ENCODE measurements around the gene MGRN1. TPM values are rescaled to one million over a fixed set of nuclear protein-coding genes. Genes with fewer than 3 reads are reported as not detected.

Gene MGRN1
- total and polyA plus RNA-seq, 2 of the 13 experiments (the other 11 are each of a cell fraction or from before 2014, with no cell fraction given), result 11.9 to 12.6 TPM

GRCh38 chr16:4663777-4664465 is 39.3 kb downstream of the MGRN1 start (continued):
- TF ChIP-seq KDM5A (IDR thresholded peaks at IDR 0.05; ENCODE audit: borderline replicate concordance, low read length) (no peak), ZNF710 (CRISPR knock-in tag; IDR thresholded peaks at IDR 0.05; ENCODE audit: borderline replicate concordance) (peak; percentile 82), ZFP41 (CRISPR knock-in tag; IDR thresholded peaks at IDR 0.05; ENCODE audit: borderline replicate concordance) (peak; percentile 83; the same call in 1 of the 2 replicates), MYPOP (CRISPR knock-in tag; IDR thresholded peaks at IDR 0.05) (peak; percentile 98), SP5 (CRISPR knock-in tag; IDR thresholded peaks at IDR 0.05; ENCODE audit: borderline replicate concordance, low read depth) (0 out of 2 replicates have a peak, but pooled peaks have one; percentile 27), CBX1 (IDR thresholded peaks at IDR 0.05; ENCODE audit: low read depth) (peak; percentile 83), ZBTB34 (CRISPR knock-in tag; IDR thresholded peaks at IDR 0.05) (peak; percentile 91), WIZ (CRISPR knock-in tag; IDR thresholded peaks at IDR 0.05) (no peak), RFXAP (CRISPR knock-in tag; IDR thresholded peaks at IDR 0.05; ENCODE audit: borderline replicate concordance) (peak; percentile 87), ZNF792 (CRISPR knock-in tag; IDR thresholded peaks at IDR 0.05) (peak; percentile 95), MYC (CRISPR knock-in tag; IDR thresholded peaks at IDR 0.05; ENCODE audit: borderline replicate concordance) (peak; percentile 96), ZNF562 (CRISPR knock-in tag; IDR thresholded peaks at IDR 0.05; ENCODE audit: borderline replicate concordance) (no peak), ZMYM3 (CRISPR knock-in tag; IDR thresholded peaks at IDR 0.05) (peak; percentile 72), RNF219 (CRISPR knock-in tag; IDR thresholded peaks at IDR 0.05) (0 out of 2 replicates have a peak, but pooled peaks have one; percentile 28), XBP1 (CRISPR knock-in tag; IDR thresholded peaks at IDR 0.05) (no peak; the same call in 1 of the 2 replicates), SP140L (CRISPR knock-in tag; IDR thresholded peaks at IDR 0.05; ENCODE audit: borderline replicate concordance) (no peak), GATA4 (IDR thresholded peaks at IDR 0.05; ENCODE audit: borderline replicate concordance, low read depth) (no peak), ZNF383 (CRISPR knock-in tag; IDR thresholded peaks at IDR 0.05; ENCODE audit: borderline replicate concordance) (no peak), ZNF225 (CRISPR knock-in tag; IDR thresholded peaks at IDR 0.05) (peak; percentile 78; the same call in 1 of the 2 replicates), HIVEP1 (CRISPR knock-in tag; IDR thresholded peaks at IDR 0.05) (peak; percentile 93), PHF20 (CRISPR knock-in tag; IDR thresholded peaks at IDR 0.05) (peak; percentile 78)

Measured in HepG2 (cell line).